Lung (tissue), 12 donors: ENCODE results near the gene ARID5B. TPM values are rescaled to one million over a fixed set of nuclear protein-coding genes. Genes with fewer than 3 reads are reported as not detected.

Experiments used
- ATAC-seq: fragments of 200-7000 bp; cut with Tn5 transposase; one replicate; pipeline ENCODE4 v1.9.1; 2020; ENCODE audit warnings: moderate number of reproducible peaks; ENCODE audit not compliant: insufficient read depth, low FRiP score
- DNase-seq, 3 donors: peaks; one replicate each; pipeline ENCODE4 v3.0.0-alpha.2; 2013 to 2017
- H3K27ac ChIP-seq, 2 donors: one replicate each; pipeline ENCODE4 v1.5.1; 2013; ENCODE audit warnings: mild to moderate bottlenecking in 2 of 2, moderate library complexity in 2 of 2, control low read depth in 1 of 2, inconsistent platforms in 1 of 2, low read depth in 1 of 2, low read length in 1 of 2
- H3K27me3 ChIP-seq, 3 donors: one replicate each; pipeline ENCODE4 v1.5.1; 2013; ENCODE audit warnings: low read length in 2 of 3; ENCODE audit not compliant: control insufficient read depth in 3 of 3, insufficient read depth in 3 of 3
- H3K36me3 ChIP-seq, 4 donors: one replicate each; pipeline ENCODE4 v1.5.1; 2013; ENCODE audit warnings: low read length in 4 of 4, mild to moderate bottlenecking in 1 of 4, moderate library complexity in 1 of 4; ENCODE audit not compliant: control insufficient read depth in 4 of 4, insufficient read depth in 4 of 4
- H3K4me1 ChIP-seq, 5 donors: one replicate each; pipeline ENCODE4 v1.5.1; 2013; ENCODE audit warnings: low read length in 5 of 5, mild to moderate bottlenecking in 2 of 5, moderate library complexity in 1 of 5; ENCODE audit not compliant: control insufficient read depth in 5 of 5, insufficient read depth in 5 of 5
- H3K4me3 ChIP-seq: one replicate; pipeline ENCODE4 v1.5.1; 2013; ENCODE audit warnings: mild to moderate bottlenecking, control low read depth, moderate library complexity
- H3K9ac ChIP-seq, 2 donors: one replicate each; pipeline ENCODE4 v1.5.1; 2013; ENCODE audit warnings: low read length in 2 of 2, control low read depth in 1 of 2; ENCODE audit not compliant: insufficient read depth in 1 of 2
- H3K9me3 ChIP-seq, 4 donors: one replicate each; pipeline ENCODE4 v1.5.1; 2013; ENCODE audit warnings: low read length in 3 of 4, mild to moderate bottlenecking in 1 of 4, moderate library complexity in 1 of 4; ENCODE audit not compliant: control insufficient read depth in 4 of 4, insufficient read depth in 3 of 4
- WGBS, 2 donors: extraction: QIAGEN DNeasy Blood & Tissue Kit; methylation state at CpG; one replicate each; pipeline ENCODE4 v1.1.7; 2013; 5-methylcytosine and 5-hydroxymethylcytosine counted together
- polyA plus RNA-seq, 2 donors: library from polyadenylated mRNA; stranded (reverse); fragments of 200-250 nt; gene quantifications; one replicate each; pipeline ENCODE4 v1.2.1, GENCODE V29; 2013
- total RNA-seq, 2 donors: library from RNA; depleted of rRNA in 1 of 2; stranded (reverse); fragments of >200 nt in 1 of 2; gene quantifications; one replicate each; pipeline ENCODE4 v1.2.1, GENCODE V29; 2014 to 2021
- TF ChIP-seq, protein P1 (sequence below): IDR thresholded peaks from 2 replicates; pipeline ENCODE4 v1.5.1; 2012; ENCODE audit warnings: mild to moderate bottlenecking; ENCODE audit errors: control extremely low read depth, extremely low read depth
- donor health status: control.
- donor health status: control.
- donor health status: Bipolar disorder and iron deficiency.
- donor health status: healthy.
- donor health status: DM: yes; HTN: yes; CAD: no.

The ARID5B gene
- total and polyA plus RNA-seq, 4 donors: 7.8 to 95.3 (median 22.0) TPM

GRCh38 chr10:62031507-62031906, 130.0 kb downstream of the ARID5B start:
- Histone ChIP-seq H3K27me3 (no peaks in the 10 kb centered on the region), H3K4me3 (no peak overlapping the region), H3K27ac (no peak overlapping the region), H3K9me3 (peaks cover 0 to 2% (median 0%) of the 10 kb centered on the region in 4 donors), H3K4me1 (peaks cover 0 to 12% (median 5%) of the 10 kb centered on the region in 5 donors), H3K36me3 (no peaks in the 10 kb centered on the region), H3K9ac (no peak overlapping the region)
- ATAC-seq (no peak), DNase-seq (no peak)
- WGBS, 2 donors: 44 to 72% methylated on average over 2 of the region's 2 CpGs
- TF ChIP-seq, protein P1, sequence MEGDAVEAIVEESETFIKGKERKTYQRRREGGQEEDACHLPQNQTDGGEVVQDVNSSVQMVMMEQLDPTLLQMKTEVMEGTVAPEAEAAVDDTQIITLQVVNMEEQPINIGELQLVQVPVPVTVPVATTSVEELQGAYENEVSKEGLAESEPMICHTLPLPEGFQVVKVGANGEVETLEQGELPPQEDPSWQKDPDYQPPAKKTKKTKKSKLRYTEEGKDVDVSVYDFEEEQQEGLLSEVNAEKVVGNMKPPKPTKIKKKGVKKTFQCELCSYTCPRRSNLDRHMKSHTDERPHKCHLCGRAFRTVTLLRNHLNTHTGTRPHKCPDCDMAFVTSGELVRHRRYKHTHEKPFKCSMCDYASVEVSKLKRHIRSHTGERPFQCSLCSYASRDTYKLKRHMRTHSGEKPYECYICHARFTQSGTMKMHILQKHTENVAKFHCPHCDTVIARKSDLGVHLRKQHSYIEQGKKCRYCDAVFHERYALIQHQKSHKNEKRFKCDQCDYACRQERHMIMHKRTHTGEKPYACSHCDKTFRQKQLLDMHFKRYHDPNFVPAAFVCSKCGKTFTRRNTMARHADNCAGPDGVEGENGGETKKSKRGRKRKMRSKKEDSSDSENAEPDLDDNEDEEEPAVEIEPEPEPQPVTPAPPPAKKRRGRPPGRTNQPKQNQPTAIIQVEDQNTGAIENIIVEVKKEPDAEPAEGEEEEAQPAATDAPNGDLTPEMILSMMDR: no peak

GRCh38 chr10:62033125-62033524, 131.6 kb downstream of the ARID5B start:
- 85 to 91% methylated on average over 3 of the region's 3 CpGs for WGBS, 2 donors
- peaks cover 5 to 25% (median 8%) of the 10 kb centered on the region in 5 donors for H3K4me1 ChIP-seq

GRCh38 chr10:62034096-62034640, 132.7 kb downstream of the ARID5B start:
- TF ChIP-seq, protein P1: no peak
- peak in 1 of 3 donors; percentile 49 for DNase-seq
- WGBS, 2 donors: 85 to 87% methylated on average over 7 of the region's 7 CpGs
- no peaks in the 10 kb centered on the region for H3K27me3 ChIP-seq
- H3K36me3 ChIP-seq: no peaks in the 10 kb centered on the region
- H3K27ac ChIP-seq: no peak overlapping the region
- no peak for ATAC-seq
- no peak overlapping the region for H3K9ac ChIP-seq
- H3K9me3 ChIP-seq: peaks cover 0 to 2% (median 0%) of the 10 kb centered on the region in 4 donors
- no peak overlapping the region for H3K4me3 ChIP-seq
- H3K4me1 ChIP-seq: peaks cover 3 to 35% (median 14%) of the 10 kb centered on the region in 5 donors

More at GRCh38 chr10:62033125-62033524, 131.6 kb downstream of the ARID5B start:
- Histone ChIP-seq H3K27ac (no peak overlapping the region), H3K9me3 (peaks cover 0 to 2% (median 0%) of the 10 kb centered on the region in 4 donors), H3K27me3 (no peaks in the 10 kb centered on the region), H3K4me3 (no peak overlapping the region), H3K9ac (no peak overlapping the region), H3K36me3 (no peaks in the 10 kb centered on the region)
- DNase-seq (no peak), ATAC-seq (no peak)
- TF ChIP-seq, protein P1: no peak
